Activated naive CD8-positive, alpha-beta T cell (primary cell): ENCODE measurements around the gene TMED5.

ENCODE experiments used
- H3K27ac Mint-ChIP-seq: one replicate; pipeline ENCODE4 v1.8.0; 2021; ENCODE audit warnings: mixed read lengths
- H3K27me3 Mint-ChIP-seq: one replicate; pipeline ENCODE4 v1.8.0; 2021; ENCODE audit warnings: mixed read lengths
- H3K36me3 Mint-ChIP-seq: one replicate; pipeline ENCODE4 v1.8.0; 2021; ENCODE audit warnings: mixed read lengths
- H3K4me1 Mint-ChIP-seq: one replicate; pipeline ENCODE4 v1.8.0; 2021; ENCODE audit warnings: low read depth, mixed read lengths
- H3K4me3 Mint-ChIP-seq: one replicate; pipeline ENCODE4 v1.8.0; 2021; ENCODE audit warnings: mild to moderate bottlenecking, mixed read lengths
- H3K9me3 Mint-ChIP-seq: one replicate; pipeline ENCODE4 v1.8.0; 2021; ENCODE audit warnings: low read depth, mixed read lengths

TMED5 gene

GRCh38 chr1:93154898-93155297 lies 25.3 kb downstream of the TMED5 start:
- peak overlapping the region; percentile 68 for H3K27ac Mint-ChIP-seq
- H3K9me3 Mint-ChIP-seq: no peaks in the 10 kb centered on the region
- H3K36me3 Mint-ChIP-seq: peaks cover 5% of the 10 kb centered on the region

GRCh38 chr1:93152835-93153234 lies 27.4 kb downstream of the TMED5 start:
- Mint-ChIP-seq H3K27me3 (no peaks in the 10 kb centered on the region), H3K36me3 (peaks cover 17% of the 10 kb centered on the region), H3K27ac (no peak overlapping the region), H3K4me3 (no peak overlapping the region), H3K4me1 (peaks cover 13% of the 10 kb centered on the region), H3K9me3 (peaks cover 8% of the 10 kb centered on the region)

More at GRCh38 chr1:93154898-93155297, 25.3 kb downstream of the TMED5 start:
- Mint-ChIP-seq H3K4me1 (peaks cover 13% of the 10 kb centered on the region), H3K4me3 (no peak overlapping the region), H3K27me3 (no peaks in the 10 kb centered on the region)

- Mint-ChIP-seq H3K36me3 (peaks cover 22% of the 10 kb centered on the region), H3K4me1 (peaks cover 13% of the 10 kb centered on the region), H3K4me3 (no peak overlapping the region), H3K9me3 (peaks cover 11% of the 10 kb centered on the region), H3K27me3 (no peaks in the 10 kb centered on the region), H3K27ac (no peak overlapping the region)
Measured at GRCh38 chr1:93151474-93151873, 28.7 kb downstream of the TMED5 start.

GRCh38 chr1:93150729-93151128 lies 29.5 kb downstream of the TMED5 start:
- Mint-ChIP-seq H3K4me1 (peaks cover 11% of the 10 kb centered on the region), H3K27ac (peak overlapping the region; percentile 25), H3K4me3 (no peak overlapping the region), H3K36me3 (peaks cover 20% of the 10 kb centered on the region), H3K9me3 (peaks cover 11% of the 10 kb centered on the region), H3K27me3 (no peaks in the 10 kb centered on the region)

GRCh38 chr1:93148001-93148400 lies 32.2 kb downstream of the TMED5 start:
- Mint-ChIP-seq H3K4me1 (peaks cover 4% of the 10 kb centered on the region), H3K4me3 (no peak overlapping the region), H3K36me3 (peaks cover 20% of the 10 kb centered on the region), H3K27ac (peak overlapping the region; percentile 78), H3K9me3 (peaks cover 11% of the 10 kb centered on the region), H3K27me3 (no peaks in the 10 kb centered on the region)

- Mint-ChIP-seq H3K9me3 (peaks cover 8% of the 10 kb centered on the region), H3K4me1 (peaks cover 6% of the 10 kb centered on the region), H3K27ac (no peak overlapping the region)
Measured at GRCh38 chr1:93143769-93144168, 36.4 kb downstream of the TMED5 start.

GRCh38 chr1:93143136-93143535 lies 37.1 kb downstream of the TMED5 start:
- H3K4me1 Mint-ChIP-seq: peaks cover 6% of the 10 kb centered on the region
- H3K27ac Mint-ChIP-seq: no peak overlapping the region
- H3K4me3 Mint-ChIP-seq: no peak overlapping the region
- H3K36me3 Mint-ChIP-seq: peaks cover 8% of the 10 kb centered on the region
- H3K27me3 Mint-ChIP-seq: no peaks in the 10 kb centered on the region
- H3K9me3 Mint-ChIP-seq: peaks cover 4% of the 10 kb centered on the region

More at GRCh38 chr1:93143769-93144168, 36.4 kb downstream of the TMED5 start:
- Mint-ChIP-seq H3K27me3 (no peaks in the 10 kb centered on the region), H3K36me3 (peaks cover 13% of the 10 kb centered on the region), H3K4me3 (no peak overlapping the region)

- H3K4me3 Mint-ChIP-seq: no peak overlapping the region
- H3K27ac Mint-ChIP-seq: peak overlapping the region; percentile 41
- H3K4me1 Mint-ChIP-seq: peaks cover 6% of the 10 kb centered on the region
- H3K9me3 Mint-ChIP-seq: no peaks in the 10 kb centered on the region
- no peaks in the 10 kb centered on the region for H3K27me3 Mint-ChIP-seq
- peaks cover 3% of the 10 kb centered on the region for H3K36me3 Mint-ChIP-seq
Measured at GRCh38 chr1:93142161-93142560, 38.1 kb downstream of the TMED5 start.

GRCh38 chr1:93140106-93140505 lies 40.1 kb downstream of the TMED5 start:
- no peaks in the 10 kb centered on the region for H3K36me3 Mint-ChIP-seq
- peaks cover 5% of the 10 kb centered on the region for H3K4me1 Mint-ChIP-seq
- H3K27me3 Mint-ChIP-seq: no peaks in the 10 kb centered on the region
- no peaks in the 10 kb centered on the region for H3K9me3 Mint-ChIP-seq
- no peak overlapping the region for H3K4me3 Mint-ChIP-seq
- H3K27ac Mint-ChIP-seq: peak overlapping the region; percentile 13

- no peak overlapping the region for H3K27ac Mint-ChIP-seq
- no peak overlapping the region for H3K4me3 Mint-ChIP-seq
- no peaks in the 10 kb centered on the region for H3K27me3 Mint-ChIP-seq
- no peaks in the 10 kb centered on the region for H3K9me3 Mint-ChIP-seq
- H3K36me3 Mint-ChIP-seq: no peaks in the 10 kb centered on the region
- peaks cover 4% of the 10 kb centered on the region for H3K4me1 Mint-ChIP-seq
Measured at GRCh38 chr1:93137604-93138292, 42.5 kb downstream of the TMED5 start.

GRCh38 chr1:93136445-93136844 lies 43.8 kb downstream of the TMED5 start:
- Mint-ChIP-seq H3K27ac (no peak overlapping the region), H3K9me3 (no peaks in the 10 kb centered on the region), H3K4me3 (no peak overlapping the region), H3K36me3 (no peaks in the 10 kb centered on the region), H3K4me1 (peaks cover 2% of the 10 kb centered on the region), H3K27me3 (no peaks in the 10 kb centered on the region)

GRCh38 chr1:93132638-93133037 lies 47.6 kb downstream of the TMED5 start:
- Mint-ChIP-seq H3K27me3 (no peaks in the 10 kb centered on the region), H3K4me1 (no peaks in the 10 kb centered on the region), H3K4me3 (no peak overlapping the region), H3K27ac (no peak overlapping the region), H3K9me3 (no peaks in the 10 kb centered on the region), H3K36me3 (no peaks in the 10 kb centered on the region)

GRCh38 chr1:93129507-93130099 lies 50.6 kb downstream of the TMED5 start:
- no peak overlapping the region for H3K27ac Mint-ChIP-seq
- no peaks in the 10 kb centered on the region for H3K4me1 Mint-ChIP-seq
- H3K27me3 Mint-ChIP-seq: no peaks in the 10 kb centered on the region
- H3K4me3 Mint-ChIP-seq: no peak overlapping the region
- no peaks in the 10 kb centered on the region for H3K9me3 Mint-ChIP-seq
- no peaks in the 10 kb centered on the region for H3K36me3 Mint-ChIP-seq

GRCh38 chr1:93124556-93125355 lies 55.5 kb downstream of the TMED5 start:
- no peaks in the 10 kb centered on the region for H3K9me3 Mint-ChIP-seq
- H3K4me1 Mint-ChIP-seq: peaks cover 2% of the 10 kb centered on the region
- H3K4me3 Mint-ChIP-seq: no peak overlapping the region
- H3K27ac Mint-ChIP-seq: no peak overlapping the region
- H3K36me3 Mint-ChIP-seq: no peaks in the 10 kb centered on the region
- H3K27me3 Mint-ChIP-seq: no peaks in the 10 kb centered on the region

GRCh38 chr1:93123201-93123783 lies 56.9 kb downstream of the TMED5 start:
- no peaks in the 10 kb centered on the region for H3K36me3 Mint-ChIP-seq
- no peak overlapping the region for H3K27ac Mint-ChIP-seq
- no peaks in the 10 kb centered on the region for H3K9me3 Mint-ChIP-seq
- H3K4me1 Mint-ChIP-seq: peaks cover 2% of the 10 kb centered on the region
- H3K27me3 Mint-ChIP-seq: no peaks in the 10 kb centered on the region
- no peak overlapping the region for H3K4me3 Mint-ChIP-seq
